ENCODE data around the gene TNNT2.

The TNNT2 gene

GRCh38 chr1:201310251-201310985 is 67.1 kb downstream of the TNNT2 start:
- no peak for TF ChIP-seq CTCF (IDR thresholded peaks at IDR 0.05)

GRCh38 chr1:201309416-201309815 is 68.1 kb downstream of the TNNT2 start:
- peak; percentile 98 for TF ChIP-seq CTCF (IDR thresholded peaks at IDR 0.05)
